ENCODE data around the gene EDIL3. TPM values are rescaled to one million over a fixed set of nuclear protein-coding genes. Genes with fewer than 3 reads are reported as not detected.

Gene EDIL3
- total and polyA plus RNA-seq, 2 of the 8 experiments (the other 6 are each of a cell fraction or from before 2014, with no cell fraction given): 14.7 to 47.2 TPM

GRCh38 chr5:84378961-84379360 is 5.7 kb downstream of the EDIL3 start:
- Histone ChIP-seq H3K9me3 (ENCODE audit: insufficient read depth in 2 of 2, low read depth in 1 of 2, low read length in 1 of 2) (no peaks in the 10 kb centered on the region), H3K4me1 (replicated peaks in 1 of 4; ENCODE audit: control insufficient read depth in 3 of 4, insufficient read depth in 4 of 4, low read length in 3 of 4) (peaks cover 0 to 4% (median 0%) of the 10 kb centered on the region in 4 experiments; a peak in 2 of 7 replicates), H3K79me2 (ENCODE audit: control insufficient read depth in 1 of 2, insufficient read depth in 2 of 2, low read length in 2 of 2) (peaks cover 0 to 78% of the 10 kb centered on the region in 2 experiments; a peak in 2 of 4 replicates), H3K27ac (ENCODE audit: low read depth, low read length) (no peak overlapping the region), H4K8ac (ENCODE audit: extremely low read depth, insufficient read depth, low read length) (no peak overlapping the region), H3K23ac (ENCODE audit: insufficient read length) (no peak overlapping the region), H4K91ac (replicated peaks; ENCODE audit: insufficient read length, low read length) (no peak overlapping the region), H2BK12ac (ENCODE audit: low read depth, low read length) (no peak overlapping the region), H3K27me3 (replicated peaks in 1 of 4; ENCODE audit: control insufficient read depth in 3 of 4, extremely low read depth in 1 of 4, insufficient read depth in 3 of 4, low read length in 3 of 4) (peaks cover 0 to 3% (median 0%) of the 10 kb centered on the region in 4 experiments; a peak in 2 of 7 replicates), H2AK5ac (ENCODE audit: low read depth, low read length) (no peak overlapping the region), H3K9ac (replicated peaks in 1 of 4; ENCODE audit: extremely low read depth in 1 of 4, low read depth in 3 of 4, low read length in 3 of 4) (no peak overlapping the region), H4K5ac (ENCODE audit: insufficient read length, low read depth, low read length) (no peak overlapping the region), H2AFZ (ENCODE audit: low read length) (no peak overlapping the region), H3K14ac (ENCODE audit: insufficient read length) (no peak overlapping the region), H3K36me3 (ENCODE audit: control insufficient read depth in 2 of 4, insufficient read depth in 4 of 4, low read length in 3 of 4) (no peaks in the 10 kb centered on the region), H3K4me3 (ENCODE audit: extremely low read depth in 1 of 4, insufficient read depth in 2 of 4, low read depth in 3 of 4, low read length in 4 of 4) (no peak overlapping the region), H3K79me1 (ENCODE audit: low read depth, low read length) (no peaks in the 10 kb centered on the region), H2BK120ac (replicated peaks; ENCODE audit: low read depth, low read length) (no peak overlapping the region), H3K4me2 (ENCODE audit: insufficient read depth in 1 of 2, low read depth in 2 of 2, low read length in 2 of 2) (no peak overlapping the region), H3K56ac (replicated peaks; ENCODE audit: insufficient read length, low read depth, low read length) (no peak overlapping the region), H2BK5ac (ENCODE audit: low read depth, low read length) (no peak overlapping the region), H2BK20ac (ENCODE audit: low read length) (no peak overlapping the region), H3K23me2 (ENCODE audit: low read depth, low read length) (peaks cover 4% of the 10 kb centered on the region), H2BK15ac (ENCODE audit: low read length) (no peak overlapping the region), H3K18ac (ENCODE audit: extremely low read depth, low read length) (no peak overlapping the region), H3K4ac (replicated peaks; ENCODE audit: insufficient read length, low read depth, low read length) (no peak overlapping the region), H4K20me1 (replicated peaks in 1 of 2; ENCODE audit: control insufficient read depth in 1 of 2, insufficient read depth in 2 of 2, low read length in 2 of 2) (no peaks in the 10 kb centered on the region)
- WGBS, 2 experiments (ENCODE audit: extremely low coverage in 1 of 2, insufficient coverage in 1 of 2, insufficient read length in 1 of 2, insufficient replicate concordance in 2 of 2, low coverage in 1 of 2, low lambda C conversion rate in 2 of 2, missing lambda C conversion rate in 1 of 2): 75% methylated on average over 2 of the region's 2 CpGs; no CpG with 5 or more reads in 1 of the 2 experiments
- CTCF ChIA-PET (ENCODE audit: partially characterized antibody): interaction anchor here (0.7 to 1.4 kb wide), 4 partner anchors 8 to 451 kb away, joined by 3 to 5 read pairs (median 3); no protein-coding TSS in a partner anchor
- no peak for FAIRE-seq
- POLR2A ChIA-PET (ENCODE audit: partially characterized antibody): interaction anchor here (0.6 kb wide), 1 partner anchor 652 kb away, joined by 3 read pairs; no protein-coding TSS in a partner anchor
- no peak for TF ChIP-seq YY1 (IDR thresholded peaks at IDR 0.05; ENCODE audit: low read depth, low read length)
- TF ChIP-seq JUND (IDR thresholded peaks at IDR 0.05; ENCODE audit: low read length): no peak
- TF ChIP-seq NRF1 (IDR thresholded peaks at IDR 0.05; ENCODE audit: low read depth, low read length): no peak
- no peak for TF ChIP-seq CBX8 (IDR thresholded peaks at IDR 0.05; ENCODE audit: borderline replicate concordance, low read depth, low read length)
- no peak for TF ChIP-seq CREB1 (IDR thresholded peaks at IDR 0.05)
- TF ChIP-seq TAF7 (optimal IDR thresholded peaks at IDR 0.05; ENCODE audit: borderline replicate concordance, low read depth, low read length): no peak
- no peak for TF ChIP-seq TCF12 (IDR thresholded peaks at IDR 0.05; ENCODE audit: low read depth, low read length)
- no peak for TF ChIP-seq RXRA (IDR thresholded peaks at IDR 0.05; ENCODE audit: insufficient read depth, low read depth, low read length)
- no peak for TF ChIP-seq BRCA1 (IDR thresholded peaks at IDR 0.05; ENCODE audit: low read depth, low read length)
- TF ChIP-seq CEBPB (IDR thresholded peaks at IDR 0.05; ENCODE audit: low read depth, low read length): no peak
- no peak for TF ChIP-seq CTBP2 (IDR thresholded peaks at IDR 0.05; ENCODE audit: borderline replicate concordance, insufficient read depth, insufficient read length, low read length)
- no peak for TF ChIP-seq SIX5 (IDR thresholded peaks at IDR 0.05; ENCODE audit: low read depth, low read length)
- TF ChIP-seq CHD1 (IDR thresholded peaks at IDR 0.05; ENCODE audit: low read depth, low read length): no peak
- no peak for DNase-seq (ENCODE audit: low read depth in 1 of 2, low spot score in 2 of 2)

Data from H1 (cell line).